ENCODE data around the gene TCEAL1.
"Not testable (repeated sequence)": the region's sequence is repeated elsewhere in the genome, so short reads cannot be mapped to it uniquely, and the experiment has no call there.

Gene TCEAL1

GRCh38 chrX:103655230-103656000 is 26.6 kb downstream of the TCEAL1 start:
- not testable (repeated sequence) for DNase-seq (ENCODE audit: low spot score in 2 of 2); H3K9me3 Mint-ChIP-seq; H3K36me3 Mint-ChIP-seq; H3K27ac Mint-ChIP-seq; ATAC-seq; H3K4me1 Mint-ChIP-seq; H3K4me3 Mint-ChIP-seq

GRCh38 chrX:103656617-103657016 is 27.8 kb downstream of the TCEAL1 start:
- Mint-ChIP-seq H3K9me3 (peaks cover 4% of the 10 kb centered on the region), H3K27ac (no peak overlapping the region), H3K4me3 (no peak overlapping the region), H3K4me1 (no peaks in the 10 kb centered on the region), H3K36me3 (no peaks in the 10 kb centered on the region)
- DNase-seq (ENCODE audit: low spot score in 2 of 2) (no peak), ATAC-seq (no peak)

DNA sequence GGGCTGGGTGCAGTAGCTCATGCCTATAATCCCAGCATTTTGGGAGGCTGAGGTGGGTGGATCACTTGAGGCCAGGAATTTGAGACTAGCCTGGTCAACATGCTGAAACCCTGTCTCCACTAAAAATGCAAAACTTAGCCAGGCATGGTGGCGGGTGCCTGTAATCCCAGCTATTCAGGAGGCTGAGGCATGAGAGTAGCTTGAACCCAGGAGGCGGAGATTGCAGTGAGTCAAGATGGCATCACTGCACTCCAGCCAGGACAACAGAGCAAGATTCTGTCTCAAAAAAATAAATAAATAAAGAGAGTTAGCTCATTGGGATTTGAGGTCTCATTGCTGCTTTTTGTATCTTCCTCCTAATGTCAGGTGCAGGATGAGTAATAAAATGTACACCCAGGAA is 28.3 kb downstream of the TCEAL1 start:
- H3K4me3 Mint-ChIP-seq; H3K9me3 Mint-ChIP-seq; H3K27ac Mint-ChIP-seq; DNase-seq (ENCODE audit: low spot score in 2 of 2); H3K36me3 Mint-ChIP-seq; ATAC-seq; H3K4me1 Mint-ChIP-seq: not testable (repeated sequence)

- no peaks in the 10 kb centered on the region for H3K4me1 Mint-ChIP-seq
- DNase-seq (ENCODE audit: low spot score in 2 of 2) (no peak), ATAC-seq (no peak)
- peaks cover 4% of the 10 kb centered on the region for H3K9me3 Mint-ChIP-seq
- H3K4me3 Mint-ChIP-seq: no peak overlapping the region
- H3K27ac Mint-ChIP-seq: no peak overlapping the region
- no peaks in the 10 kb centered on the region for H3K36me3 Mint-ChIP-seq
Measured at GRCh38 chrX:103658681-103659433, 30.1 kb downstream of the TCEAL1 start.

DNA sequence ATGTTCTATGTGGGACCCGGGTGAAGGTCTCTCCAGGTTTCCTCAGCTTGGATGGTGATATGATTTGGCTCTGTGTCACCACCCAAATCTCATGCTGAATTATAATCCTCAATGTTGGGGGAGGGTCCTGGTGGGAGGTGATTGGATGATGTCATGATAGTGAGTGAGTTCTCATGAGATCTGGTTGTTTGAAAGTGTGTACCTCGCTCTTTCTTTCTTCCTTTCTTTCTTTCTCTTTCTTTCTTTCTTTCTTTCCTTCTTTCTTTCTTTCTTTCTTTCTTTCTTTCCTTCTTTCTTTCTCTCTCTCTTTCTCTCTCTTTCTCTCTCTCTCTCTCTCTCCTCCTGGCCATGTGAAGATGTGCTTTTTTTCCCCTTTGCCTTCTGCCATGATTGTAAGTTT is 30.7 kb downstream of the TCEAL1 start:
- H3K36me3 Mint-ChIP-seq; H3K4me3 Mint-ChIP-seq; H3K9me3 Mint-ChIP-seq; ATAC-seq; H3K4me1 Mint-ChIP-seq; DNase-seq (ENCODE audit: low spot score in 2 of 2); H3K27ac Mint-ChIP-seq: not testable (repeated sequence)

DNA sequence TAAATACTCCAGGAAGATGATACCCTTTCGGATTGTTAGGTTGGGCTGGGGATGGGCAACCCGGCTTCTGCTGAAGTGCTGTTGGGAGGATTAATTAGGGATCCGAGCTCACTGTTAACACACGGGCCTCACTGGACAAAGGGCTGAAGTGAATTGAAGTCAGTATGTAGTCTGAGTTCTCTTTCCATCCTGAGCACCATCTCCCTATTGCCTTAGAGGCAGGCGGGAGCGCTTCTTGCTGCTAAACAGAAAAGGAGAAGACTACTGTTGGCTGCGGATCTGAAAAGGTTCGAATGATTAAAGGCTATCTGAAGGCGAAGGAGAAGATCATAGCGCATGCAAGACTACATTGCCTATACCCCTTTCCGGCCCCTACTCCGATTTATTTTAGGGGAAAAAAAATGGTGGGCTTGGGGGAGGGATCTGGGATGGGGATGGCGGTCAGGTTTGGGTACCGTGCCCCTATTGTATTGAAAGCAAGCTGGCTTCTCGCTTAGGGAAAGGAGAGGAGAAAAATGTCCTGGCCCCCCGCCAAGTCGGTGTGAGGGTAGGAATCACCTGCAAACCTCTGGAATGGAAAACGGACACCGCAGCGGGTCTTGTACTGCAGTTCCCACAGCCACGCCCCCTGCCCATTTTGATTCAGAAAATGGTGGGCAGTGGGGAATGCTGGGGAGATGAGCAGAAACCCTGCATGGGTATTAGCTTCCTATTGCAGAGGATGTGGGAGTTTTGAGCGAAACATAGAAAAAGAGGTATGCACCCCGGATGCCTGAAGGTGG is 35.4 kb downstream of the TCEAL1 start:
- no peak overlapping the region for H3K27ac Mint-ChIP-seq
- H3K4me1 Mint-ChIP-seq: no peaks in the 10 kb centered on the region
- no peak for DNase-seq (ENCODE audit: low spot score in 2 of 2)
- peaks cover 2% of the 10 kb centered on the region for H3K9me3 Mint-ChIP-seq
- ATAC-seq: no peak
- no peak overlapping the region for H3K4me3 Mint-ChIP-seq
- H3K36me3 Mint-ChIP-seq: no peaks in the 10 kb centered on the region

GRCh38 chrX:103666202-103667107 is 37.7 kb downstream of the TCEAL1 start:
- no peak for DNase-seq (ENCODE audit: low spot score in 2 of 2)

DNA sequence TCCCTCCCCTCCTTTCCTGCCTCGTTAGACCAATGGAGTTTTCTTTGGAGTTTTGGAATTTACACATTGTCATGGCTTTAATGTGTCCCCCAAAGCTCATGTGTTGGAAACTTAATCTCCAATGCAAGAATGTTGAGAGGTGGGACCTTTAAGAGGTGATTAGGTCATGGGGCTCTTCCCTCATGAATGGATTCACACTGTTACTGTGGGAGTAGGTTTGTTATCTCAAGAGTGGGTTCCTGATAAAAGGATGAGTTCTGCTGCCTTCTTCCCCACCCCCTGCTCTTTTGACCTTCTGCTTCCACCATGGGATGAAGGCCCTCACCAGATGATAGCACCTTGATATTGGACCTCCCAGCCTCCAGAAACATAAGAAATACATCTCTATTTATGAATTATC is 41.0 kb downstream of the TCEAL1 start:
- no peak overlapping the region for H3K4me3 Mint-ChIP-seq
- H3K36me3 Mint-ChIP-seq: peaks cover 4% of the 10 kb centered on the region
- ATAC-seq (no peak), DNase-seq (ENCODE audit: low spot score in 2 of 2) (no peak)
- no peaks in the 10 kb centered on the region for H3K4me1 Mint-ChIP-seq
- no peaks in the 10 kb centered on the region for H3K9me3 Mint-ChIP-seq
- H3K27ac Mint-ChIP-seq: no peak overlapping the region

More at GRCh38 chrX:103666202-103667107, 37.7 kb downstream of the TCEAL1 start:
- no peak for ATAC-seq
- H3K4me1 Mint-ChIP-seq: no peaks in the 10 kb centered on the region
- H3K36me3 Mint-ChIP-seq: no peaks in the 10 kb centered on the region
- no peak overlapping the region for H3K4me3 Mint-ChIP-seq
- H3K27ac Mint-ChIP-seq: no peak overlapping the region
- no peaks in the 10 kb centered on the region for H3K9me3 Mint-ChIP-seq

DNA sequence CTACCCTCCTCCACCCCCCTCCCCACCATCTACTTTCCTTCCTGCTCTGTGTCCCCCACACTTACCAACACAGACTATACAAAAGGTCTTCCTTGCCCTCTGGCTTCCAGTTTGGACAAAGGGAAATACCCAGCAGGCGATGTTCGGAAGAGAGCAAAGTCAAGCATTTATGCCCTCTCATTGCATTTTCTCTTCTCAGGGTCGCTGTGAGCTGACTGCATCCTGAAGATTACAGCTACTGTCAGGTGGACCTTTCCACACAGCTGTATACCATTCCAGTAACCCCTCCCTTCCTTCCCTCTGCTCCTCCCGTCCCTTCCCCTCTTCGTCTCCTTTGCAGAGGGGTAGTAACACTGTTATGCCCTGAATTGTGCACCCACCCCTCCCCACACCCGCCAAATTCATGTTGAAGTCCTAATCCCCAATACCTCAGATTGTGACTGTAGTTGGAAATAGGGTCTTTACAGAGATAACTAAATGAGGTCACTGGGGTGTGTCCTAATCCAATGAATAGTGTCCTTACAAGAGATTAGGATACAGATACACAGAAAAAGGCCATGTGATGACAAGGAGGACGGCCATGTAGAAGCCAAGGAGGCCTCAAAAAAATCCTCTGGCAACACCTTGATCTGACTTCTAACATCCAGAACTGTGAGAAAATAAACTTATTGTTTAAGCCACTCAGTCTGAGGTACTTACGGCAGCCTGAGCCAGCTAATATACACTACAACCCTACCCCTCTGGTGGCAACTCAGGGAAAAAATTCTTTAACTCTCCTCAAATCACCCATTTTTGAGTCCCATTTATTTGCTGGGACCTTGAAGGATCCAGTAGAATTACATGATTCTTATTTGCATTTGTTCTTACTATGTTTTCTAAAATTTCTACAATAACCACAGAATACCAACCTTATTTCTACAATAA is 46.0 kb downstream of the TCEAL1 start:
- Mint-ChIP-seq H3K4me3 (no peak overlapping the region), H3K36me3 (peaks cover 55% of the 10 kb centered on the region), H3K9me3 (no peaks in the 10 kb centered on the region), H3K4me1 (peaks cover 10% of the 10 kb centered on the region), H3K27ac (no peak overlapping the region)
- DNase-seq (ENCODE audit: low spot score in 2 of 2) (no peak), ATAC-seq (no peak)

DNA sequence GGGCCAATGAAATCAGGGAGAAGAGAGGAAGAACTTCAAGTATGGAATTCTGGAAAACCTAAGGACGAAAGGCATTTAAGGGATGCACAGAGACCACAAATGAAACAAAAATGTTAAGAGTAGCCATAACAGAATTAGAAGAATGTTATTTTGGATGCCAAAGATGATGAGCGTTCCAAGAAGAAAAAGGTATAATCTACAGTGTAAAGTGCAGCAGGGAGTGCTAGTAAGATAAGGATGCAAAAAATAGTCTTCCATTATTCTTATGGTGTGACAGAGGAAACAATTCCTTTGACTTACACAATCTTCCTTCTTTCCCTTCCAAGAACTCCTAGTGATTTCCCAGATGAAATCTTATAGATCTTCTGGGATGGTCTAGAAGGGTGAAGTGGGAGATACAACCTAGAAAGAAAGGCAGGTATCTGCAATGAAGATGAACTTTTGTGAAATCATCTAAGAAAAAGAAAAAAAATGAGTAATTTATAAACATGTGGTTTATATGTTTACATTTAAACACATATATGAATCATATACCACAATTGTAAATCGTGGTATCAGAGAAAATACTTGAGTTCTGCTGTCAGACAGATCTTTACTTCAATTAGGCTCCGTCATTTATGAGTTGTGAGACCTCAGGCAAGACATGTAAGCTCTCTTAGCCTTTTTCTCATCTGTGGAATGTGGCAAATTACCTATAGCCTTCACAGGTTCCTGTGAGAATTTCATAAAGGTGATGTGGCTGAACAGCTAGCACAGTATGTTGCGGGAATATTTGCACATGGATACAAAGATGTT is 49.6 kb downstream of the TCEAL1 start:
- ATAC-seq (no peak), DNase-seq (ENCODE audit: low spot score in 2 of 2) (no peak)
- H3K4me1 Mint-ChIP-seq: peaks cover 10% of the 10 kb centered on the region
- no peak overlapping the region for H3K27ac Mint-ChIP-seq
- peaks cover 91% of the 10 kb centered on the region for H3K36me3 Mint-ChIP-seq
- H3K4me3 Mint-ChIP-seq: no peak overlapping the region
- no peaks in the 10 kb centered on the region for H3K9me3 Mint-ChIP-seq

All from stimulated activated effector memory CD8-positive, alpha-beta T cell treated with anti-CD3 and anti-CD28 coated beads, Interleukin-12 subunit alpha, Interleukin-12 subunit beta, amount 100 ng/mL, for 72 hours (primary cell).